Calu3 (cell line): ENCODE results near the gene HLTF. TPM values are rescaled to one million over a fixed set of nuclear protein-coding genes. Genes with fewer than 3 reads are reported as not detected.

Experiments
- BruUV-seq: library from RNA; stranded (reverse); fragments of 400-500 nt; replicated peaks from 2 replicates; lab custom pipeline; 2021; lab: Mats Ljungman, UMichigan
- CTCF ChIA-PET: fragments of 300-600 bp; sonication (Branson Sonifier 250); formaldehyde crosslinking; loops from one replicate; lab custom pipeline; 2022; ENCODE audit warnings: antibody characterized with exemption; lab: Charles Lee
- DNase-seq: peaks from one replicate; pipeline ENCODE4 v3.0.0; 2022
- H3K27ac Mint-ChIP-seq: one replicate; pipeline ENCODE4 v1.8.0; 2022; ENCODE audit warnings: mixed read lengths; ENCODE audit not compliant: unreplicated experiment
- H3K27me3 Mint-ChIP-seq: one replicate; pipeline ENCODE4 v1.8.0; 2022; ENCODE audit warnings: mixed read lengths; ENCODE audit not compliant: unreplicated experiment
- H3K36me3 Mint-ChIP-seq: one replicate; pipeline ENCODE4 v1.8.0; 2022; ENCODE audit warnings: mild to moderate bottlenecking, moderate library complexity, mixed read lengths; ENCODE audit not compliant: insufficient read depth, unreplicated experiment
- H3K4me1 Mint-ChIP-seq: one replicate; pipeline ENCODE4 v1.8.0; 2022; ENCODE audit warnings: mild to moderate bottlenecking, low read depth, mixed read lengths; ENCODE audit not compliant: unreplicated experiment
- H3K4me3 Mint-ChIP-seq: one replicate; pipeline ENCODE4 v1.8.0; 2022; ENCODE audit warnings: mild to moderate bottlenecking, low read depth, moderate library complexity, mixed read lengths; ENCODE audit not compliant: unreplicated experiment
- H3K9me3 Mint-ChIP-seq: one replicate; pipeline ENCODE4 v1.8.0; 2022; ENCODE audit warnings: low read depth, mixed read lengths; ENCODE audit not compliant: unreplicated experiment
- CTCF ChIP-seq: fragments of 200-600 bp; IDR thresholded peaks from one replicate; pipeline ENCODE4 v1.8.0; 2022; ENCODE audit warnings: antibody characterized with exemption; ENCODE audit not compliant: unreplicated experiment
- intact Hi-C: fragments of 100-400 bp; cut with micrococcal nuclease; formaldehyde crosslinking; loops from one replicate; pipeline ENCODE4 v1.10.0; 2022; ENCODE audit not compliant: unreplicated experiment
- total RNA-seq: library from RNA; stranded (reverse); gene quantifications from 2 replicates; pipeline ENCODE4 v1.2.3, GENCODE V29; 2022

Gene HLTF
- total RNA-seq, 1 experiment from 2014 or later, result 63.5 TPM

- H3K9me3 Mint-ChIP-seq, result no peaks in the 10 kb centered on the region
- DNase-seq, result no peak
- H3K27ac Mint-ChIP-seq, result no peak overlapping the region
- H3K4me1 Mint-ChIP-seq, result no peaks in the 10 kb centered on the region
- H3K27me3 Mint-ChIP-seq, result no peaks in the 10 kb centered on the region
- CTCF ChIA-PET, result interaction anchor here (1.2 kb wide), 1 partner anchor 9 kb away, joined by 3 read pairs; no protein-coding TSS in a partner anchor
- H3K4me3 Mint-ChIP-seq, result no peak overlapping the region
- TF ChIP-seq CTCF, result no peak
- no TSS peak for BruUV-seq
- intact Hi-C loops, result no loop called here
- H3K36me3 Mint-ChIP-seq, result peaks cover 4% of the 10 kb centered on the region
These were observed 84.6 kb downstream of the HLTF start for GRCh38 chr3:149001727-149002126.

GRCh38 chr3:149000206-149000745, 86.1 kb downstream of the HLTF start:
- H3K4me3 Mint-ChIP-seq, result no peak overlapping the region
- no peak overlapping the region for H3K27ac Mint-ChIP-seq
- no peak for DNase-seq
- CTCF ChIA-PET, result interaction anchor here (0.8 kb wide), 1 partner anchor 45 kb away, joined by 3 read pairs; no protein-coding TSS in a partner anchor
- H3K4me1 Mint-ChIP-seq, result no peaks in the 10 kb centered on the region
- BruUV-seq, result no TSS peak
- intact Hi-C loops, result no loop called here
- no peaks in the 10 kb centered on the region for H3K27me3 Mint-ChIP-seq
- no peak for TF ChIP-seq CTCF
- H3K36me3 Mint-ChIP-seq, result peaks cover 4% of the 10 kb centered on the region
- no peaks in the 10 kb centered on the region for H3K9me3 Mint-ChIP-seq

- H3K27ac Mint-ChIP-seq, result no peak overlapping the region
- no peak for DNase-seq
- no peaks in the 10 kb centered on the region for H3K9me3 Mint-ChIP-seq
- CTCF ChIA-PET, result no interaction called here
- H3K4me1 Mint-ChIP-seq, result no peaks in the 10 kb centered on the region
- TF ChIP-seq CTCF, result no peak
- H3K4me3 Mint-ChIP-seq, result no peak overlapping the region
- peaks cover 4% of the 10 kb centered on the region for H3K36me3 Mint-ChIP-seq
- intact Hi-C loops, result no loop called here
- no TSS peak for BruUV-seq
- H3K27me3 Mint-ChIP-seq, result no peaks in the 10 kb centered on the region
These were observed 86.5 kb downstream of the HLTF start for GRCh38 chr3:148999806-149000205.

- no peaks in the 10 kb centered on the region for H3K4me1 Mint-ChIP-seq
- BruUV-seq, result no TSS peak
- CTCF ChIA-PET, result interaction anchor here (0.6 kb wide), 1 partner anchor 496 kb away, joined by 3 read pairs; no protein-coding TSS in a partner anchor
- no peak for TF ChIP-seq CTCF
- no peaks in the 10 kb centered on the region for H3K9me3 Mint-ChIP-seq
- H3K4me3 Mint-ChIP-seq, result no peak overlapping the region
- no peak overlapping the region for H3K27ac Mint-ChIP-seq
- DNase-seq, result no peak
- intact Hi-C loops, result no loop called here
- H3K36me3 Mint-ChIP-seq, result peaks cover 4% of the 10 kb centered on the region
- H3K27me3 Mint-ChIP-seq, result no peaks in the 10 kb centered on the region
These were observed 87.5 kb downstream of the HLTF start for GRCh38 chr3:148998715-148999423.
